Measurements from ENCODE around the gene OR10A5.

GRCh38 chr11:6889835-6890234 is 44.4 kb downstream of the OR10A5 start:
- no peak for TF ChIP-seq CTCF (IDR thresholded peaks at IDR 0.05)
- TF ChIP-seq EP300 (IDR thresholded peaks at IDR 0.05) = no peak
- TF ChIP-seq POLR2A (IDR thresholded peaks at IDR 0.05) = no peak

Measured in sigmoid colon (tissue), 4 donors.